Mucosa of rectum (tissue), 2 donors: ENCODE measurements around the gene PFDN1.

ENCODE experiments used
- H3K27ac ChIP-seq, 2 donors: one replicate each; pipeline ENCODE4 v1.7.0; 2013; ENCODE audit warnings: inconsistent platforms in 2 of 2, low read depth in 2 of 2, low read length in 2 of 2
- H3K27me3 ChIP-seq, 2 donors: one replicate each; pipeline ENCODE4 v1.7.0; 2013; ENCODE audit warnings: low read length in 2 of 2; ENCODE audit not compliant: control insufficient read depth in 2 of 2, insufficient read depth in 2 of 2
- H3K36me3 ChIP-seq, 2 donors: one replicate each; pipeline ENCODE4 v1.7.0; 2013; ENCODE audit warnings: low read length in 2 of 2; ENCODE audit not compliant: control insufficient read depth in 2 of 2, insufficient read depth in 2 of 2
- H3K4me1 ChIP-seq, 2 donors: one replicate each; pipeline ENCODE4 v1.7.0; 2013; ENCODE audit warnings: low read length in 2 of 2, mild to moderate bottlenecking in 1 of 2; ENCODE audit not compliant: control insufficient read depth in 2 of 2, insufficient read depth in 2 of 2
- H3K4me3 ChIP-seq, 2 donors: one replicate each; pipeline ENCODE4 v1.7.0; 2013; ENCODE audit warnings: low read length in 2 of 2
- H3K9ac ChIP-seq, 2 donors: one replicate each; pipeline ENCODE4 v1.7.0; 2013; ENCODE audit warnings: low read length in 2 of 2, low read depth in 1 of 2, mild to moderate bottlenecking in 1 of 2
- H3K9me3 ChIP-seq, 2 donors: one replicate each; pipeline ENCODE4 v1.7.0; 2013; ENCODE audit warnings: low read length in 2 of 2; ENCODE audit not compliant: control insufficient read depth in 2 of 2
- donor health status: healthy.
- donor health status: Normal muscosa, but diverticular disease.

PFDN1 gene

GRCh38 chr5:140329739-140330481 lies 27.0 kb upstream of the PFDN1 start:
- H3K27me3 ChIP-seq = no peaks in the 10 kb centered on the region
- H3K27ac ChIP-seq = no peak overlapping the region
- H3K4me1 ChIP-seq = no peaks in the 10 kb centered on the region
- no peak overlapping the region for H3K4me3 ChIP-seq
- peaks cover 6 to 14% of the 10 kb centered on the region in 2 donors for H3K36me3 ChIP-seq
- no peak overlapping the region for H3K9ac ChIP-seq
- H3K9me3 ChIP-seq = no peaks in the 10 kb centered on the region

DNA sequence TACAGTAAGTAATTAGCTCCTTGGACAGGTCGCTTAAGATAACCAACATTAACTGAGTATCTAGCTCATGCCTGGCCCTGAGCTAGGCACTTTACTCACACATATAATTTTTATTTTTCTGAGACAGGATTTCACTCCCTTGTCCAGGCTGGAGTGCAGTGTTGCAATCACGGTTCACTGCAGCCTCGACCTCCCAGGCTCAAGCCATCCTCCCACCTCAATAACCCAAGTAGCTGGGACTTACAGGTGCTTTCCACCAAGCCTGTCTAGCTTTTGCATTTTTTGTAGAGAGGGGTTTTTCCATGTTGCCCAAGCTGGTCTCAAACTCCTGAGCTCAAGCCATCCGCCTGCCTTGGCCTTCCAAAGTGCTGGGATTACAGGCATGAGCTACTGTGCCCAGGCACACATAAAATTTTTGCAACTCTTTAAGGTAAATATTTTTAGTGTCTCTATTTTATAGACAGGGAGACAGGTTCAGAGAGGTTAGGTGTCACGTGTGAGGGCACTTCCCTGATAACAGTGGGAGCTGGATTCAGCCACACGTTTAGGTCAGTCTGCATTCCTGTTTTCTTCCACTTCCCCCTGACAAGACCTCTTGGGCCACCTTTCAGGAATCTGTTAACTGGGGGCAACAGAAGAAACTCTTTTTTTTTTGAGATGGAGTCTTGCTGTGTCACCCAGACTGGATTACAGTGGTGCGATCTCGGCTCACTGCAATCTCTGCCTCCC lies 25.3 kb upstream of the PFDN1 start:
- Histone ChIP-seq H3K4me3 (no peak overlapping the region), H3K9ac (no peak overlapping the region), H3K9me3 (no peaks in the 10 kb centered on the region), H3K36me3 (peaks cover 0 to 4% of the 10 kb centered on the region in 2 donors), H3K27ac (no peak overlapping the region), H3K27me3 (no peaks in the 10 kb centered on the region), H3K4me1 (peaks cover 2 to 3% of the 10 kb centered on the region in 2 donors)

GRCh38 chr5:140327589-140327988 lies 24.7 kb upstream of the PFDN1 start:
- no peak overlapping the region for H3K4me3 ChIP-seq
- H3K9ac ChIP-seq = no peak overlapping the region
- no peaks in the 10 kb centered on the region for H3K27me3 ChIP-seq
- no peak overlapping the region for H3K27ac ChIP-seq
- no peaks in the 10 kb centered on the region for H3K9me3 ChIP-seq
- H3K36me3 ChIP-seq = no peaks in the 10 kb centered on the region
- peaks cover 5% of the 10 kb centered on the region in 2 donors for H3K4me1 ChIP-seq

DNA sequence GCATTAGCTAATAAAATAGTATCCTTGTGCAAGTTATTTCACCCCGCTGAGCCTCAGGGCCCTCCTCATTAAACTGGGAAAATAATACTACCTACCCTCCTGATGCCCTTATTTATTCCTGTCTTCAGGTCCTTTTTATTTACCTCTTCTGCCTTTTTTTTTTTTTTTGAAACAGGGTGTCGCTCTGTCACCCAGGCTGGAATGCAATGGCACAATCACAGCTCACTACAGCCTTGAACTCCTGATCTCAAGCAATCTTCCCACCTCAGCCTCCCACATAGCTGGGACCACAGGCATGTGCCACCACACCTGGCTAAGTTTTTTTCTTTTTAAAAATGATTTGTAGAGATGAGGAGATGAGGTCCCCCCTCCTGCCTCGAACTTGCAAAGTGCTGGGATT lies 22.6 kb upstream of the PFDN1 start:
- Histone ChIP-seq H3K4me1 (peaks cover 5% of the 10 kb centered on the region in 2 donors), H3K27me3 (no peaks in the 10 kb centered on the region), H3K4me3 (no peak overlapping the region), H3K9me3 (no peaks in the 10 kb centered on the region), H3K9ac (no peak overlapping the region), H3K27ac (no peak overlapping the region), H3K36me3 (no peaks in the 10 kb centered on the region)

DNA sequence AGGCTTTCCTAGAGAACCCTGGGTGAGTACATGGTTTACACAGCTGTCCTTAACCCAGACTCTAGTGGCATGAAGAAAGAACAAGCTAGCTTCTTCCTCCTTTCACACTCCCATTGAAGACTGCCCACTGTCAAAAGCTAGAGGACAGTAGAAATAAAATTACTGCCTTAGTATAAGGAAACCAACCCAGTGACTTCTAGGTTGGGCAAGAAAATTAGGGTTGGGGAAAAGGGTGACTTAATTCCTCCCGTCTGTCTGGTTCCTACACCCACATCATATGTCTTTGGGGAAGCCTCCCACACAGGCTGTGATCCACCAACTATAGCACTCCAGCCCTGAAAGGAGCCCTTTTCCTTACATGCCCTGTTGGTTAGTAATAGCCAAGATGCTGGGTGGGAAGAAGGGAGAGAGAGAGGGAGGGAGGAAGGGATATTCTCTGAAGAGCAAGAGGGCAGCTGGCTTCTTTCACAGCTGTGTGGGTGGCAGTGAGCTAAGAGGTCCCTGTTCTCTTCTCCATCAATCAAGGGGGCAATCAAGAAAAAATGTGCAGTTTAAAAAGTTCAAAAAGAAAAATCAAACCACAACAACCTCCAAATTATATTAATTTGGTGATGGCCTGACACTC lies 21.8 kb upstream of the PFDN1 start:
- H3K4me3 ChIP-seq = no peak overlapping the region
- H3K36me3 ChIP-seq = no peaks in the 10 kb centered on the region
- H3K27me3 ChIP-seq = no peaks in the 10 kb centered on the region
- H3K27ac ChIP-seq = no peak overlapping the region
- H3K4me1 ChIP-seq = peaks cover 5% of the 10 kb centered on the region in 2 donors
- no peak overlapping the region for H3K9ac ChIP-seq
- H3K9me3 ChIP-seq = no peaks in the 10 kb centered on the region

- H3K27me3 ChIP-seq = no peaks in the 10 kb centered on the region
- no peaks in the 10 kb centered on the region for H3K9me3 ChIP-seq
- H3K9ac ChIP-seq = no peak overlapping the region
- peaks cover 5 to 10% of the 10 kb centered on the region in 2 donors for H3K4me1 ChIP-seq
- no peaks in the 10 kb centered on the region for H3K36me3 ChIP-seq
- no peak overlapping the region for H3K4me3 ChIP-seq
- no peak overlapping the region for H3K27ac ChIP-seq
Measured at GRCh38 chr5:140324041-140324600, 21.2 kb upstream of the PFDN1 start.

DNA sequence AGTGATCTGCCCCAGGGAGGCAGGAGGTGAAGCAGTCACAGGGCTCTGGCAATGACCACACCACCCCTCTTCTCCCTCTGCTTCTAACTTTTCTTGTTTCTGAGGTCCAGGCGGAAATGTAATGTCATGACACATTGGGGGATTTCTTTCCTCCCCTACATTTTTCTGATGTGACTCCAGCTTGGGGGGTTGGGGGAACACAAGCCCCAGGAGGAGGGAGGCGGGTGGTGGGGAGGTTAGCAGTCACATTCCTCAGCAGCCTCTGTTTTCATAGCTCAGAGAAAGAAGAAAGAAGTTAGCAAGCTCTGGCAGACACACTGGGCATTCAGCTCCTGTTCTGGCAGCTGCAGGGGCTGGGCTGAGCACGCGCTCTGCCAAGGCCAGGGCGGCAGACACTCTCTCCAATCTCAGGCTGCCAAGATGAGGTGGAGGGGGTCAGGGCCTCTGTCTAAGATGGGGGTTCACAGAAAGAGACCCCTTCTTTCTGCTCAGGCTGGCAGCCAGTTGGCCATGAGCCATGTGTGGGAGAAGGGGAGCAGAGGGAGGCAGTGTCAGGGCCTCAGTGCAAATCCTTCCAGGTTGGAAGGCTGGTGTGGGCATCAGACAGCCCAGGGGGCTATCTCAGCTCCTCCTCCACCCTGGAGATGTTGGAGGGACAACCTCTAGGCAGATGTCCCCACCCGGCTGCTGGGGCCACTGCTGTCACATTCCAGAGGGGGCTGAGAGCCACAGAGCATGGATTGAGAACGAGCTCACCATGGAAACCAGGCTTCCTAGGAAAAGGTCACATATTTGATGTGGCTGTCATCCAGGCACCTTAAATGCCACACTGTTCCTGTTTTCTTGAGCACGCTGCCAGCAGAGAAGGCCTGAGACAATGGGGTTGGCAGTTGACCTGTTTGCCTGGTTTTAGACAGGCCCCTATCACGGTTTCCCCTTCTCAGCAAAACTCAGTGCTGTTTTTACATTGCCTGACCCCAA lies 20.1 kb upstream of the PFDN1 start:
- Histone ChIP-seq H3K4me1 (peaks cover 5 to 10% of the 10 kb centered on the region in 2 donors), H3K9me3 (no peaks in the 10 kb centered on the region), H3K27ac (peak overlapping the region in 1 of 2 donors; percentile 11), H3K4me3 (no peak overlapping the region), H3K9ac (no peak overlapping the region), H3K27me3 (no peaks in the 10 kb centered on the region), H3K36me3 (no peaks in the 10 kb centered on the region)

DNA sequence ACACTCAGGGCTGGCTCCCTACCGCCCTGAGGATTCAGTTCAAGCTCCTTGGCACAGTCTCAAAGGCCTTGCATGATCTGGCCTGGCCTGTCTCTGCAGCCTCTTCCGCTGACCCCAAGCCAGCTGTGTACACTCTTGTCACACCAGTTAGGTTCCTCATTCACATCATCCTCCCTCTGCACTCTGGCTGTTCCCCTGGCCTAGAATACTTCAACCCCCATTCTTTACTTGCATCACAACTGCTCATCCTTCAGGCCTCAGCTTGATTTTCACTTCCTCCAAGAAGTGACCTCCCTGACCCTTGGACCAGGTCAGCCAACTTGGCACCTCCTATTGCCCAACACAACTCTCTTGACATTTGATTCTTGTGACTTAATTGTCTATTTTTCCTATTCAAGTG lies 18.9 kb upstream of the PFDN1 start:
- Histone ChIP-seq H3K36me3 (no peaks in the 10 kb centered on the region), H3K9ac (no peak overlapping the region), H3K4me3 (no peak overlapping the region), H3K27ac (peak overlapping the region in 1 of 2 donors; percentile 20), H3K4me1 (peaks cover 5 to 10% of the 10 kb centered on the region in 2 donors), H3K9me3 (no peaks in the 10 kb centered on the region), H3K27me3 (no peaks in the 10 kb centered on the region)

DNA sequence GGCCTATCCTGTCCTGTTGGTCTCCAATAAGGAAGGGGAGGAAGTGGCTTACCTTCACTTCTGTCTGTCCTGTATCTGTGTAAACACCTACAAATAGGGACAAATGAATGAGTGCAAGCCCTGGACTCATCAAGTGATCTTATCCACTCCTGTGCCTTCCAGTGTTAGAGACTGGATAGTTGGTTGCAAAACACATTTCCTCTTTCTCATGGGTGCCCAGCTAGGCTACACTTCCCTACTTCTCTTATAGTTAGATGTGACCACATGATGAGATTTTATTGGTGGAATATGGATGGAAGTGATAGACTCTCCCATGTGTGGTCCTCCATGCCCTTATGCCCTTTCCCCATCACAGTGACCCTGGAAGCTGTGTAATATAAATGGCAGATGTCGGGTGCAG lies 16.9 kb upstream of the PFDN1 start:
- Histone ChIP-seq H3K36me3 (no peaks in the 10 kb centered on the region), H3K4me1 (peaks cover 5 to 10% of the 10 kb centered on the region in 2 donors), H3K4me3 (no peak overlapping the region), H3K9ac (no peak overlapping the region), H3K9me3 (no peaks in the 10 kb centered on the region), H3K27ac (peak overlapping the region in 1 of 2 donors; percentile 21), H3K27me3 (no peaks in the 10 kb centered on the region)
